HepG2 (cell line): ENCODE data around the gene GPR32. TPM values are rescaled to one million over a fixed set of nuclear protein-coding genes. Genes with fewer than 3 reads are reported as not detected.

Experiments used
- ATAC-seq: fragments of 200-7000 bp; cut with Tn5 transposase; 3 replicates; pipeline ENCODE4 v1.9.1; 2020; ENCODE audit warnings: mild to moderate bottlenecking, moderate library complexity
- BruUV-seq: library from RNA; stranded (reverse); fragments of 400-500 nt; replicated peaks from 2 replicates; lab custom pipeline; 2021; lab: Mats Ljungman, UMichigan
- CTCF ChIA-PET: fragments of 300-600 bp; formaldehyde crosslinking; extraction: SDS; loops from one replicate; lab custom pipeline; 2021; ENCODE audit warnings: low total read pairs, inconsistent platforms, low intra/inter-chr PET ratio; lab: Yijun Ruan, JAX
- POLR2A ChIA-PET: fragments of 350-600 bp; sonication (Branson Sonifier 250); formaldehyde crosslinking; loops from one replicate; lab custom pipeline; 2020; ENCODE audit warnings: antibody characterized with exemption, inconsistent platforms; lab: Yijun Ruan, JAX
- DNase-seq: peaks from one replicate; pipeline ENCODE4 v3.0.0-alpha.2; 2015; ENCODE audit warnings: low spot score
- FAIRE-seq: peaks from 3 replicates; lab custom pipeline; 2011; peaks lifted over from hg19 to GRCh38; lab: Jason Lieb, UNC
- H2AFZ ChIP-seq: one replicate; pipeline ENCODE4 v1.6.1; 2011; ENCODE audit warnings: low read length, inconsistent platforms
- H3K27ac ChIP-seq: fragments of 300-600 bp; 3 replicates; pipeline ENCODE4 v1.8.0; 2011; ENCODE audit warnings: mixed run types, mild to moderate bottlenecking, mixed read lengths, low read length, inconsistent platforms; ENCODE audit not compliant: insufficient read depth; ENCODE audit errors: extremely low read length
- H3K27me3 ChIP-seq, 2 experiments: fragments of 200-600 bp in 1 of 2; 2 replicates in 1 of 2; 3 replicates in 1 of 2; pipeline versions ENCODE4 v1.6.0 to v1.8.0; 2011; ENCODE audit warnings: low read length in 2 of 2, mild to moderate bottlenecking in 2 of 2, moderate library complexity in 2 of 2, inconsistent platforms in 1 of 2; ENCODE audit not compliant: insufficient read depth in 2 of 2, control insufficient read depth in 1 of 2
- H3K36me3 ChIP-seq, 2 experiments: fragments of 200-600 bp in 1 of 2; replicated peaks in 1 of 2; 2 replicates in 1 of 2; 3 replicates in 1 of 2; pipeline versions ENCODE4 v1.5.1 to v1.8.0; 2011; ENCODE audit warnings: low read length in 2 of 2, inconsistent platforms in 1 of 2; ENCODE audit not compliant: insufficient read depth in 2 of 2, control insufficient read depth in 1 of 2
- H3K4me1 ChIP-seq: 2 replicates; pipeline ENCODE4 v1.5.1; 2012; ENCODE audit warnings: low read length, inconsistent platforms; ENCODE audit not compliant: insufficient read depth
- H3K4me2 ChIP-seq: 2 replicates; pipeline ENCODE4 v1.6.0; 2011; ENCODE audit warnings: low read depth, low read length, inconsistent platforms
- H3K4me3 ChIP-seq, 3 experiments: fragments of 200-600 bp in 1 of 3; sonication (generic), shearing (Covaris generic) in 1 of 3; replicated peaks in 1 of 3; 2 replicates each; pipeline ENCODE4 v1.5.1; 2011 to 2016; ENCODE audit warnings: low read length in 3 of 3, inconsistent platforms in 2 of 3, low read depth in 2 of 3, mild to moderate bottlenecking in 2 of 3, control low read depth in 1 of 3, mixed read lengths in 1 of 3; ENCODE audit not compliant: insufficient read depth in 1 of 3
- H3K79me2 ChIP-seq: one replicate; pipeline ENCODE4 v1.6.1; 2011; ENCODE audit warnings: low read length, inconsistent platforms; ENCODE audit not compliant: insufficient read depth
- H3K9ac ChIP-seq: 2 replicates; pipeline ENCODE4 v1.6.0; 2011; ENCODE audit warnings: mild to moderate bottlenecking, low read depth, low read length, inconsistent platforms; ENCODE audit not compliant: insufficient read depth
- H3K9me3 ChIP-seq: 2 replicates; pipeline ENCODE4 v1.5.1; 2012; ENCODE audit warnings: mild to moderate bottlenecking, low read length
- H4K20me1 ChIP-seq: 2 replicates; pipeline ENCODE4 v1.6.0; 2011; ENCODE audit warnings: inconsistent platforms, mild to moderate bottlenecking, low read length, moderate library complexity; ENCODE audit not compliant: insufficient read depth
- ARNT2 ChIP-seq: sonication (generic); formaldehyde crosslinking; IDR thresholded peaks from 2 replicates; pipeline ENCODE4 v1.8.0; 2022; ENCODE audit warnings: mild to moderate bottlenecking, low read depth, missing genetic modification reagents, moderate library complexity
- MEF2D ChIP-seq: sonication (generic); formaldehyde crosslinking; IDR thresholded peaks from 2 replicates; pipeline ENCODE4 v1.5.1; 2020; ENCODE audit warnings: mild to moderate bottlenecking, missing genetic modification reagents
- MTA3 ChIP-seq: sonication (generic); formaldehyde crosslinking; IDR thresholded peaks from 2 replicates; pipeline ENCODE4 v1.4.0; 2020; ENCODE audit warnings: missing genetic modification reagents
- PLRG1 ChIP-seq: fragments of 450-650 bp; conservative IDR thresholded peaks from 2 replicates; pipeline ENCODE4 v1.6.1; 2016
- THAP7 ChIP-seq: sonication (generic); formaldehyde crosslinking; IDR thresholded peaks from 2 replicates; pipeline ENCODE4 v1.8.1; 2023; ENCODE audit warnings: mild to moderate bottlenecking, missing genetic modification reagents
- ZBED4 ChIP-seq: sonication (generic); formaldehyde crosslinking; IDR thresholded peaks from 2 replicates; pipeline ENCODE4 v1.4.0; 2020; ENCODE audit warnings: missing genetic modification reagents, borderline replicate concordance
- ZBTB39 ChIP-seq: sonication (generic); formaldehyde crosslinking; IDR thresholded peaks from 2 replicates; pipeline ENCODE4 v1.5.0; 2020; ENCODE audit warnings: missing genetic modification reagents
- ZNF546 ChIP-seq: sonication (generic); formaldehyde crosslinking; conservative IDR thresholded peaks from 2 replicates; pipeline ENCODE4 v1.8.1; 2023; ENCODE audit warnings: mild to moderate bottlenecking, missing genetic modification reagents
- ZNF660 ChIP-seq: sonication (generic); formaldehyde crosslinking; IDR thresholded peaks from 2 replicates; pipeline ENCODE4 v1.5.1; 2020; ENCODE audit warnings: mild to moderate bottlenecking, low read depth, missing genetic modification reagents, borderline replicate concordance
- ZSCAN30 ChIP-seq: sonication (generic); formaldehyde crosslinking; IDR thresholded peaks from 2 replicates; pipeline ENCODE4 v1.5.0; 2020; ENCODE audit warnings: mild to moderate bottlenecking, missing genetic modification reagents
- ZXDC ChIP-seq: sonication (generic); formaldehyde crosslinking; IDR thresholded peaks from 2 replicates; pipeline ENCODE4 v1.5.0; 2020; ENCODE audit warnings: mild to moderate bottlenecking, missing genetic modification reagents
- WGBS: methylation state at CpG from one replicate; pipeline ENCODE4 v1.1.6; 2017; ENCODE audit warnings: low lambda C conversion rate; 5-methylcytosine and 5-hydroxymethylcytosine counted together
- in situ Hi-C: cut with HindIII; loops from 2 replicates; pipeline ENCODE4 v1.10.0; 2017; ENCODE audit warnings: low pct_unique_long_range_greater_than_20kb; ENCODE audit not compliant: extremely low pct_ligation_motif_present
- intact Hi-C: fragments of 100-400 bp; cut with micrococcal nuclease; formaldehyde crosslinking; loops from one replicate; pipeline ENCODE4 v1.10.0; 2022; ENCODE audit not compliant: unreplicated experiment
- polyA plus RNA-seq, 8 experiments: library from polyadenylated mRNA; depleted of rRNA in 3 of 8; stranded (reverse) in 7 of 8; unstranded in 1 of 8; fragments of >200 nt; fragmentation: Illumina TruSeq in 4 of 8; extraction: Trizol in 4 of 8; gene quantifications; 2 replicates each; pipeline versions ENCODE4 v1.2.1 to v1.2.3, GENCODE V29; 2011 to 2016; ENCODE audit warnings: low read depth in 4 of 8, missing spikeins in 1 of 8, mixed read lengths in 1 of 8; ENCODE audit not compliant: insufficient read depth in 1 of 8
- total RNA-seq, 5 experiments: library from RNA; depleted of rRNA; stranded (reverse); fragments of >200 nt; fragmentation: Illumina TruSeq; extraction: Trizol; gene quantifications; 2 replicates each; pipeline ENCODE4 v1.2.3, GENCODE V29; 2016; ENCODE audit warnings: low read depth in 1 of 5

Gene GPR32
- total and polyA plus RNA-seq, 2 of the 13 experiments (the other 11 are each of a cell fraction or from before 2014, with no cell fraction given) = not detected

DNA sequence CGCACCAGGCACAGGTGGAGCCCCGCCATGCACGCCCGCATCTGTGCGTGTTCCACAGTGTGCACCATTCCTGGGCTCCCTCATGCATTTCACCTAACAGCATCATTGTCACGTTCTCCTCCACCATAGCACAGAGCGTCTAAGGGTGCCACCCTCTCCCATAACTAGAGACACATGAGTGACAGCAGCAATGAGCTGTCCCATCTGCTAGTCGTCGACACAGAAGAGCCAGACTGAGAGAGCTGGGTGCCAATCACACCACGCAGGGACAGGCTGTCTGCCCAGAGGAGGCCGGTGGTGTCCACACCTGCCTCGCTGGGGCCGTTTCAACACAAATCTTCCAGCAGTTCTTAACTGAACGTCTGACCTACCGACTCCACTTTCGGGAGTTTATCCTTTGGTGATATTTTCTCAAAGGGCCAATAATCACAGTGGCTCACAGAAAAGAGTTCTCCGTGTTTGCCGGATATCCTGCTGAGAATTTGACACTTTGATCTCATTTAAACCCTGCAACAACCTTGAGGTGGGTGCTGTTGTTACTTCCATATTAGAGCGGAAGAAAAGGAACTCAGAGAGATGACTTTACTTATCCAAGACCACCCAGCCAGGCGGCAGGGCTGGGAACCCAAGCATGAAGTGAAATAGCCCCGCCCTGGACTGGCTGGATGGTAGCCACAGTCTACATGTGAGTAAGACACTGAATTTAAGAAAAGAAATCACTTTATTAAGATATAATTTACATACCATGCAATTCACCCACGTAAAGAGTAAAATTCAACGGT lies 30.9 kb upstream of the GPR32 start:
- no peak overlapping the region for H3K27ac ChIP-seq
- 39% methylated on average over 15 of the region's 23 CpGs for WGBS
- no peaks in the 10 kb centered on the region for H4K20me1 ChIP-seq
- intact Hi-C loops (no loop called here), in situ Hi-C loops (no loop called here)
- H3K9me3 ChIP-seq = no peaks in the 10 kb centered on the region
- ATAC-seq (no peak), DNase-seq (no peak), FAIRE-seq (no peak)
- no peak overlapping the region for H3K4me2 ChIP-seq
- ChIA-PET POLR2A (no interaction called here), CTCF (no interaction called here)
- H3K27me3 ChIP-seq = peaks cover 0 to 8% of the 10 kb centered on the region in 2 experiments; a peak in 2 of 5 replicates
- no peak overlapping the region for H2AFZ ChIP-seq
- no peaks in the 10 kb centered on the region for H3K79me2 ChIP-seq
- H3K36me3 ChIP-seq = no peaks in the 10 kb centered on the region
- no peak overlapping the region for H3K4me3 ChIP-seq
- H3K4me1 ChIP-seq = no peaks in the 10 kb centered on the region
- no peak overlapping the region for H3K9ac ChIP-seq
- no TSS peak for BruUV-seq
- TF ChIP-seq MEF2D (no peak), ARNT2 (no peak), MTA3 (no peak), ZNF546 (CRISPR knock-in tag) (no peak), THAP7 (CRISPR knock-in tag) (no peak), ZNF660 (CRISPR knock-in tag) (no peak), ZBTB39 (CRISPR knock-in tag) (no peak), ZXDC (CRISPR knock-in tag) (no peak), ZSCAN30 (CRISPR knock-in tag) (no peak), ZBED4 (CRISPR knock-in tag) (no peak), PLRG1 (no peak)
